H9 (cell line): ENCODE data around the gene EFCAB11. TPM values are rescaled to one million over a fixed set of nuclear protein-coding genes. Genes with fewer than 3 reads are reported as not detected.

Source experiments
- DNase-seq: peaks from one replicate; pipeline ENCODE4 v3.0.0-alpha.2; 2017
- H2AFZ ChIP-seq: one replicate; pipeline ENCODE4 v1.6.1; 2013; ENCODE audit warnings: mild to moderate bottlenecking, low read length, control low read depth, moderate library complexity
- H2AK5ac ChIP-seq: 2 replicates; pipeline ENCODE4 v1.6.1; 2013; ENCODE audit warnings: low read length, control low read depth, mixed read lengths; ENCODE audit not compliant: insufficient read length
- H2BK120ac ChIP-seq: one replicate; pipeline ENCODE4 v1.6.1; 2013; ENCODE audit warnings: low read depth, mild to moderate bottlenecking, low read length, control low read depth, inconsistent platforms; ENCODE audit not compliant: poor library complexity, severe bottlenecking
- H2BK12ac ChIP-seq: 2 replicates; pipeline ENCODE4 v1.6.1; 2013; ENCODE audit warnings: low read length, control low read depth, mixed read lengths, low read depth; ENCODE audit not compliant: insufficient read length
- H2BK15ac ChIP-seq: 2 replicates; pipeline ENCODE4 v1.6.1; 2013; ENCODE audit warnings: low read depth, low read length, control low read depth
- H2BK20ac ChIP-seq: one replicate; pipeline ENCODE4 v1.6.1; 2013; ENCODE audit warnings: low read depth, mild to moderate bottlenecking, low read length, control low read depth, inconsistent platforms; ENCODE audit not compliant: poor library complexity, severe bottlenecking
- H2BK5ac ChIP-seq: 2 replicates; pipeline ENCODE4 v1.6.1; 2013; ENCODE audit warnings: low read length, control low read depth, mixed read lengths; ENCODE audit not compliant: insufficient read length
- H3K14ac ChIP-seq: 2 replicates; pipeline ENCODE4 v1.6.1; 2013; ENCODE audit warnings: low read length, control low read depth; ENCODE audit not compliant: insufficient read depth
- H3K18ac ChIP-seq: 2 replicates; pipeline ENCODE4 v1.6.1; 2013; ENCODE audit warnings: low read depth, mild to moderate bottlenecking, mixed read lengths, low read length, control low read depth; ENCODE audit not compliant: insufficient read length
- H3K23ac ChIP-seq: 2 replicates; pipeline ENCODE4 v1.6.1; 2013; ENCODE audit warnings: low read length, control low read depth, mixed read lengths, low read depth; ENCODE audit not compliant: insufficient read length
- H3K23me2 ChIP-seq: 2 replicates; pipeline ENCODE4 v1.6.1; 2013; ENCODE audit warnings: low read depth, mild to moderate bottlenecking, mixed read lengths, low read length, control low read depth; ENCODE audit not compliant: insufficient read length, poor library complexity, severe bottlenecking
- H3K27ac ChIP-seq: 2 replicates; pipeline ENCODE4 v1.5.1; 2013; ENCODE audit warnings: low read length, control low read depth, mixed read lengths, low read depth; ENCODE audit not compliant: insufficient read length
- H3K27me3 ChIP-seq: 2 replicates; pipeline ENCODE4 v1.6.1; 2013; ENCODE audit warnings: low read length, control low read depth, inconsistent platforms; ENCODE audit not compliant: insufficient read depth
- H3K4ac ChIP-seq: 2 replicates; pipeline ENCODE4 v1.6.1; 2013; ENCODE audit warnings: low read depth, mild to moderate bottlenecking, control low read depth, inconsistent platforms, low read length, moderate library complexity
- H3K4me1 ChIP-seq: 2 replicates; pipeline ENCODE4 v1.6.1; 2013; ENCODE audit warnings: low read length, control low read depth, inconsistent platforms; ENCODE audit not compliant: insufficient read depth
- H3K4me2 ChIP-seq: 2 replicates; pipeline ENCODE4 v1.6.1; 2013; ENCODE audit warnings: low read length, control low read depth, mixed read lengths; ENCODE audit not compliant: insufficient read length, insufficient read depth
- H3K56ac ChIP-seq: 2 replicates; pipeline ENCODE4 v1.6.1; 2013; ENCODE audit warnings: low read depth, mild to moderate bottlenecking, mixed read lengths, low read length, control low read depth; ENCODE audit not compliant: insufficient read length
- H3K79me1 ChIP-seq: 2 replicates; pipeline ENCODE4 v1.6.1; 2013; ENCODE audit warnings: low read depth, mild to moderate bottlenecking, moderate library complexity, low read length, control low read depth, inconsistent platforms; ENCODE audit not compliant: insufficient read depth, poor library complexity, severe bottlenecking
- H3K79me2 ChIP-seq: 2 replicates; pipeline ENCODE4 v1.6.1; 2013; ENCODE audit warnings: low read length, control low read depth, inconsistent platforms; ENCODE audit not compliant: insufficient read depth
- H3K9ac ChIP-seq: 2 replicates; pipeline ENCODE4 v1.6.1; 2013; ENCODE audit warnings: low read length, control low read depth, mixed read lengths; ENCODE audit not compliant: insufficient read length; ENCODE audit errors: extremely low read depth
- H3K9me3 ChIP-seq: one replicate; pipeline ENCODE4 v1.6.1; 2013; ENCODE audit warnings: low read depth, low read length, inconsistent platforms; ENCODE audit not compliant: control insufficient read depth
- H3T11ph ChIP-seq: one replicate; pipeline ENCODE4 v1.6.1; 2013; ENCODE audit warnings: mild to moderate bottlenecking, low read length, control low read depth, inconsistent platforms
- H4K20me1 ChIP-seq: one replicate; pipeline ENCODE4 v1.6.1; 2013; ENCODE audit not compliant: control insufficient read depth, insufficient read length, insufficient read depth
- H4K5ac ChIP-seq: 2 replicates; pipeline ENCODE4 v1.6.1; 2013; ENCODE audit warnings: low read depth, mild to moderate bottlenecking, mixed read lengths, low read length, control low read depth; ENCODE audit not compliant: insufficient read length
- H4K8ac ChIP-seq: replicated peaks from 2 replicates; pipeline ENCODE4 v1.6.1; 2013; ENCODE audit warnings: low read length, control low read depth, mixed read lengths, low read depth; ENCODE audit not compliant: insufficient read length
- H4K91ac ChIP-seq: 2 replicates; pipeline ENCODE4 v1.6.1; 2013; ENCODE audit warnings: low read depth, mild to moderate bottlenecking, moderate library complexity, mixed read lengths, low read length, control low read depth; ENCODE audit not compliant: insufficient read length
- H3K27ac Mint-ChIP-seq, 3 experiments: 2 replicates in 2 of 3; 3 replicates in 1 of 3; pipeline ENCODE4 v1.8.0; 2020 to 2021; ENCODE audit warnings: mixed read lengths in 3 of 3, mild to moderate bottlenecking in 1 of 3, moderate library complexity in 1 of 3
- H3K27me3 Mint-ChIP-seq: 2 replicates; pipeline ENCODE4 v1.8.0; 2021; ENCODE audit warnings: low read depth, mild to moderate bottlenecking, moderate library complexity, mixed read lengths
- H3K36me3 Mint-ChIP-seq, 3 experiments: 2 replicates in 2 of 3; 3 replicates in 1 of 3; pipeline ENCODE4 v1.8.0; 2020 to 2021; ENCODE audit warnings: low read depth in 3 of 3, mixed read lengths in 3 of 3; ENCODE audit not compliant: insufficient read depth in 1 of 3
- H3K4me1 Mint-ChIP-seq, 2 experiments: 2 replicates each; pipeline ENCODE4 v1.8.0; 2020; ENCODE audit warnings: mixed read lengths in 2 of 2
- H3K4me3 Mint-ChIP-seq, 2 experiments: 2 replicates in 1 of 2; 3 replicates in 1 of 2; pipeline ENCODE4 v1.8.0; 2020 to 2021; ENCODE audit warnings: mild to moderate bottlenecking in 2 of 2, mixed read lengths in 2 of 2, moderate library complexity in 1 of 2
- H3K9me3 Mint-ChIP-seq, 2 experiments: 2 replicates in 1 of 2; 3 replicates in 1 of 2; pipeline ENCODE4 v1.8.0; 2020; ENCODE audit warnings: mild to moderate bottlenecking in 2 of 2, mixed read lengths in 2 of 2, moderate library complexity in 1 of 2
- CTCF ChIP-seq: fragments of 200-600 bp; sonication (generic); conservative IDR thresholded peaks from 3 replicates; pipeline ENCODE4 v1.8.0; 2021; ENCODE audit warnings: antibody characterized with exemption, mild to moderate bottlenecking
- WGBS: extraction: QIAGEN DNeasy Blood & Tissue Kit; methylation state at CpG from one replicate; pipeline ENCODE4 v1.1.7; 2013; ENCODE audit warnings: missing lambda C conversion rate, low lambda C conversion rate, mixed read lengths; ENCODE audit not compliant: insufficient read length; ENCODE audit errors: extremely low coverage; 5-methylcytosine and 5-hydroxymethylcytosine counted together
- total RNA-seq: library from RNA; stranded (reverse); gene quantifications from 2 replicates; pipeline ENCODE4 v1.2.1, GENCODE V29; 2021

EFCAB11 gene
- total RNA-seq, 1 experiment from 2014 or later, result 17.4 TPM

- Histone ChIP-seq H3K4me2 (no peak overlapping the region), H4K8ac (no peak overlapping the region), H2BK20ac (no peak overlapping the region), H4K20me1 (no peaks in the 10 kb centered on the region), H3K23ac (no peak overlapping the region), H2BK5ac (no peak overlapping the region), H2AK5ac (no peak overlapping the region), H3K56ac (no peak overlapping the region), H3K79me2 (no peaks in the 10 kb centered on the region), H3K4me1 (peaks cover 4% of the 10 kb centered on the region; the same call in 1 of the 2 replicates), H2AFZ (no peak overlapping the region), H3K9ac (no peak overlapping the region), H3K23me2 (no peaks in the 10 kb centered on the region), H3K27ac (no peak overlapping the region), H3K14ac (no peak overlapping the region), H2BK120ac (no peak overlapping the region), H3T11ph (no peak overlapping the region), H3K18ac (no peak overlapping the region), H2BK12ac (no peak overlapping the region), H3K4ac (no peak overlapping the region), H3K9me3 (no peaks in the 10 kb centered on the region), H2BK15ac (no peak overlapping the region), H4K91ac (no peak overlapping the region), H3K27me3 (no peaks in the 10 kb centered on the region), H3K79me1 (no peaks in the 10 kb centered on the region), H4K5ac (no peak overlapping the region)
- no CpG with 5 or more reads among the region's 1 CpG for WGBS
- peaks cover 0 to under 1% of the 10 kb centered on the region in 2 experiments; a peak in 1 of 5 replicates for H3K9me3 Mint-ChIP-seq
- H3K27me3 Mint-ChIP-seq, result no peaks in the 10 kb centered on the region; the same call in 1 of the 2 replicates
- H3K4me1 Mint-ChIP-seq, result peaks cover 11 to 14% of the 10 kb centered on the region in 2 experiments
- no peak for DNase-seq
- H3K27ac Mint-ChIP-seq, result no peak overlapping the region; a peak in 1 of 7 replicates
- H3K4me3 Mint-ChIP-seq, result no peak overlapping the region
- TF ChIP-seq CTCF, result no peak
- peaks cover 0 to under 1% (median 0%) of the 10 kb centered on the region in 3 experiments; a peak in 3 of 7 replicates for H3K36me3 Mint-ChIP-seq
Observed at GRCh38 chr14:89844508-89844907, 110.0 kb downstream of the EFCAB11 start.
